Stimulated activated CD8-positive, alpha-beta memory T cell treated with anti-CD3 and anti-CD28 coated beads, Interleukin-4, amount 100 ng/mL, for 1 hour (primary cell): ENCODE data around the gene EGR1.
"Not testable (repeated sequence)": the region's sequence is repeated elsewhere in the genome, so short reads cannot be mapped to it uniquely, and the experiment has no call there.

Experiments used
- DNase-seq, 2 donors: peaks; one replicate each; pipeline ENCODE4 v3.0.0-alpha.2; 2020; ENCODE audit warnings: low read depth in 2 of 2, low spot score in 1 of 2

Gene EGR1

DNA sequence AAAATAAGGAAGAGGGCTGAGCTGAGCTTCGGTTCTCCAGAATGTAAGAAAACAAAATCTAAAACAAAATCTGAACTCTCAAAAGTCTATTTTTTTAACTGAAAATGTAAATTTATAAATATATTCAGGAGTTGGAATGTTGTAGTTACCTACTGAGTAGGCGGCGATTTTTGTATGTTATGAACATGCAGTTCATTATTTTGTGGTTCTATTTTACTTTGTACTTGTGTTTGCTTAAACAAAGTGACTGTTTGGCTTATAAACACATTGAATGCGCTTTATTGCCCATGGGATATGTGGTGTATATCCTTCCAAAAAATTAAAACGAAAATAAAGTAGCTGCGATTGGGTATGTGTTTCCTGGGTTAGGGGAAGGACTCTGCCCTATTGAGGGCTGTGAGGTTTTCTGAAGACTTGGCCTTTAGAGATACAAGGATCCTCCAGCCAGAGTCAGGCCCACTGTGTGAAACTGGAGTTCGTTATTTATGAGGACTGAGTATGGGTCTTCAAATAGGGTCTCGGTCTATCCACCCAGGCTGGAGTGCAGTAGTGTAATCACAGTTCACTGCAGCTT lies 3.8 kb downstream of the EGR1 start:
- no peak for DNase-seq

DNA sequence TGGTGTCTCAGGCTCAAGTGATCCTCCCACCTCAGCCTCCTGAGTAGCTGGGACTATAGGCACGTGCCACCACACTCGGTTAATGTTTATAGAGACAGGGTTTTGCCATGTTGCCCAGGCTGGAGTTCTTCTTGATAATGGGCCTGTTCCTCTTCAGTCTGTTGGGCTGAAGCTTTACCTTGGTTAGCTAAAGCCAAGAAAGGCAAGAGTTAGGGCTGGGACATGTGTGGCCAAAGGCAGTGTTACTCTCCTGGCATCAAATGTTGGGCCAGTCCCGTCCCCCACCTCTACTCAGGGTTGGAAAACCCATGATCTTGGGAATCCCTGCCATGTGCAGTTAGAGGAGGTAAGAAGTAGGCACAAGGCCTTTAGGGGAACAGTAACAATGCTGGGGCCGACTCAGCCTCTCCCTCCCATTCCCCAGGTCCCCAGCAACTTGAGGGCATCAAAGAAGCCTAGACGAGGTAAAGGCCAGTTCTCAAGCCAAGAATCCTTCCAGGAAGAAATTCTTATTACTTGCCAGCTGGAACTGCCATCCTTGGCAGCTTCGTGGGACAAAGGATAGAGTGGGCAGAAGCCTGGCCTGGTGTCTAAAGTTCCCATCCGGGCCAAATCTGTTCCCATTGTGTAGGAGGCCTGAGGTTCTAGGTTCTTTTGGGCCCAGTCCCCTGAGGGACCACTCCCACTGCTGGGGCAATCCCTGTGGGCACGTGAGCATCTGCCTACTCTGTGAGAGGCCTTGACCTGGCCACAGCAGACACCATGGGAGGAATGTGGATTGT lies 4.5 kb downstream of the EGR1 start:
- DNase-seq, result peak; percentile 60 to 76

DNA sequence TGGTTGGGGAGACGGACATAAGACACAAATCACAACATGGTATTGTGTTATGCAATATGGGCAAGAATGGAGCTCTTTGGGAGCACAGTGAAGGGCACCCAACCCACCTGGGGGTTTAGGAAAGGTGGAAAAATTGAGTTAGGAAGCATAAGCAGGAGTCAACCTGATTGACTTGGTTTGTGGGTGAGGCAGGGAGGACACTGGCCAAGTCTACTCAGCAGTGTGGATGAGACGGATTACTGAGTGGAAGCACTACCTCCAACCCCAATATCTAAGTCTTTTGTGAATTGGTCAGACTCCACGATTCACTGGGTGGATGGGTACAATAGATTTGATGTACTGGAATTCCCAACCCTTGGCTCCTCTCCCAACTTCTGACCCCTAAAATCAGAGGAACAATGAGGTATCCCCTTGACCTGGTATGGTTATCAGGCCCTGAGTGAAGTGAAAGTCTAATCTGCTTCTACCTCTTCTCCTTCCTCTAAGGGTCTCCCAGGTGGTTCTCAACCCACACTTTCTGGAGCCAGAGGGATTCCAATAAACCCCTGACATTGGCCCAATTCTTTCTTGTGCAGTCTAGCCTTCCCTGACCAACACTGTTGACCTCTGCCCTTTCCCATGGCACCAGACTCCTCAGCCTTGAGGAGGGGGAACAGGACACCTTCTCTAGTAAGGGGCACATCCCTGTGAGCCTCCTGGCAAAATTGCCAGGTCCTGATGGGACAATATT lies 5.2 kb downstream of the EGR1 start:
- DNase-seq, result no peak

DNA sequence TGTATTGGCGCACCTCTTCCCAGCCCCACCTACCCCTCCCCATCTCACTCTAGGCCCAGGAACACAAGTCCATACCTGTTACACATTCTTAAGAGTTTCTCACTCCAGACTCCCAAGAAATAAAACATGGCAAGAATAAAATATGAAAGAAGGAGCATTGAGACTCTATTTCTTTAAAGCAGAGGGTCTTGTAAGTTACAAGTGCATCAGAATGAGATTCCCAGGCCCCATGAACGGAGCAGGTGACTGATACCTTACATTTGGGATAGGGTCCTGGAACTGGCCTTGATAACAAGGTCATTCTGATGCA lies 5.7 kb downstream of the EGR1 start:
- no peak for DNase-seq

DNA sequence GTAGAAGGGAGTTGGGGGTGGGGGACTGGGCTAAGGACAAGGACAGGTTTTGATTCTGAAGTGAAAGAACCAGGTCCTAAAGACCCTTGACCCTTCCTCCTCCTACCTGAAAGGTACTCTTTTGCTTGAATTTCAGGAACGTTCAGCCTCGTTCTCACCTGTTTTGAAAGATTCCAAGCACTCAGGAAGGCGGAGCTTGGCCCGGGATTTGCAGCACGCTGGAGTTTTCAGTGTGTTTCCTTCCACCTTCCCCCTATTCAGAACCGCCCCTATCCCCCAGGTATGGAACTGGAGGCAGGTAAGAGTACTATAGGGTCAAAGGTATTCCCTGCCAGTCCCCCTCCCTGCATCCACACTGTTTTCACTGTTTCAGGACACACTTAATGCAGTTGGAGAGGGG lies 7.1 kb downstream of the EGR1 start:
- DNase-seq, result no peak

DNA sequence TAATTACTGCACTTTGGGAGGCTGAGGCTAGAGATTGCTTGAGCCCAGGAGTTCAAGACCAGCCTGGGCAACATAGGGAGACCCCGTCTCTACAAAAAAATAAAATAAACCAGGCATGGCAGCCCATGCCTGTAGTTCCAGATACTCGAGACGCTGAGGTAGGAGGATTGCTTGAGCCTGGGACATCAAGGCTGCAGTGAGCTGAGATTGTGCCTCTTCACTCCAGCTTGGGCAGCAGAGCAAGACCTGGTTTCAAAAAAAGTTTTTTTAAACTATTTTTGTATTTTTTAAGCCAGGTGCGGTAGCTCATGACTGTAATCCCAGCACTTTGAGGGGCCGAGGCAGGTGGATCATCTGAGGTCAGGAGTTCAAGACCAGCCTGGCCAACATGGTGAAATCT lies 7.9 kb downstream of the EGR1 start:
- not testable (repeated sequence) for DNase-seq

DNA sequence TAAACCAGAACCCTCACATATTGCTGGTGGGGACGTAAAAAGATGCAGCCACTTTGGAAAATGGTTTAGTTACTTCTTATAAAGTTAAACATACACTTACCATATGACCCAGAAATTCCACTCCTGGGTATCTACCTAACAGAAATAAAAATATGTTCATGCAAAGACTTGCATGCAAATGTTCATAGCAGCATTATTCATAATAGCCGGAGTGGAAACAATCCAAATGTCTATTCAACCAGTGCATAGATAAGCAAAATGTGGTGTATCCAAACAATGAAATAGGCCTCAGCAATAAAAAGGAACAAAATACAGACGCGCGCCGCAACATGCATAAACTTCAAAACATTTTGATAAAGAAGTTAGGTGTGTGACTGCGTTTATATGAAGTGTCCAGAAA lies 11.6 kb downstream of the EGR1 start:
- DNase-seq, result no peak

DNA sequence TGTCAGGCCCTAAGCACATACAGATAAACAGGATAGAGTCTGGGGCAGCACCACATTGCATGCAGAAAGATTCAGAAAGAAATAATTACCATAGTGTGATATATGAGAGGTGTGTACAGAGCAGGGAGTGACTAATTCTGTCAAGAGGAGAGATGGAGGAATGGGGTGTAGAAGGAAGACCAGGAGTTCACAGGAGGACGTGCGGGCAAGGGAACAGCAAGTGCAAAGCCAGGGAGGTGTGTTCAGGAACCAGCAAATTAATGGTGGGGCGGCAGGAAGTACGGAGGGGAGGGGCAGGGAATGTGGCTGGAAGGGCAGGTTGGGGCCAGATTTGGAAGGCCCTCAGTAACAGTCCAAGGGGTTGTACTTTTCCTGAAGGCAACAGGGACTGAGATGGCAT lies 17.4 kb downstream of the EGR1 start:
- DNase-seq, result no peak

DNA sequence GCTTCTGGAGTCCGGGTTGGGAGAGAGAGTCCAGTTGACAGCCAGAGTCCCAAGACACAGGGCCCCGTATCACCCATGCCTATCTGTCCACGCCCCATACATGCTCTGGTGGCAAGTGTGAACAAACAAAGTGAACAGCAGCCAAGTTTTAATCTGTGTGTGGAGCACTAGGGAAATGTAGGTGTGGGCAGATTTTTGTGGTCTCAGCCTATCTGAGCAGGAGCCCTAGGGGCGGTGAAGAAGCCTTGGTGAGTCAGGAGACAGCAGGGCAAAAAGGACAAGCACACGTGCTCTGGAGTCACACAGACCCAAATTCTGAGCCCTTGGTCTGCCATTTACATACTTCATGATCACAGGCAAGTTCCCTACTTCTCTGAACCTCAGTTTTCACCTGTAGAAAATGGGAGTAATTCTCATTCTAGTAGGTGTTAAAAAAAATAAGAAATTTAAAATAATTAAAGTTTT lies 23.2 kb downstream of the EGR1 start:
- DNase-seq, result no peak

DNA sequence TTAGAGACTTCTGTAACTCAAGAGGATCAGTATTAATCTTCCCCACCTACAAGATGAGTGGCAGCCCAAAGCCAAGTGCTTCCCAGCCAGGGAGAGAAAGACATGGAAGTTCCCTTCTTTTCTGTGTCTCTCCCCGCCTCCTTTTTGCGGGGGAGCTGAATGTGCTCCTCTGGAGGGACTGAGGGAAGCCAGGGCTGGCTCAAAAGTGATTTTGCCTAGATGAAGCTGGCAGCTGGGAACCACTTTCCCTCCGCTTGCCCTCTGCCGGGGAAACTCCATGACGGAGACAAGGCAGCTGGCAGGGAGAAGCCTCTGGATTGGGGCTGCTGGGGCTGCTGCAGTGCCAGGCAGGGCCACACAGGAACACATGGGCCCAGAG lies 24.4 kb downstream of the EGR1 start:
- DNase-seq, result no peak

DNA sequence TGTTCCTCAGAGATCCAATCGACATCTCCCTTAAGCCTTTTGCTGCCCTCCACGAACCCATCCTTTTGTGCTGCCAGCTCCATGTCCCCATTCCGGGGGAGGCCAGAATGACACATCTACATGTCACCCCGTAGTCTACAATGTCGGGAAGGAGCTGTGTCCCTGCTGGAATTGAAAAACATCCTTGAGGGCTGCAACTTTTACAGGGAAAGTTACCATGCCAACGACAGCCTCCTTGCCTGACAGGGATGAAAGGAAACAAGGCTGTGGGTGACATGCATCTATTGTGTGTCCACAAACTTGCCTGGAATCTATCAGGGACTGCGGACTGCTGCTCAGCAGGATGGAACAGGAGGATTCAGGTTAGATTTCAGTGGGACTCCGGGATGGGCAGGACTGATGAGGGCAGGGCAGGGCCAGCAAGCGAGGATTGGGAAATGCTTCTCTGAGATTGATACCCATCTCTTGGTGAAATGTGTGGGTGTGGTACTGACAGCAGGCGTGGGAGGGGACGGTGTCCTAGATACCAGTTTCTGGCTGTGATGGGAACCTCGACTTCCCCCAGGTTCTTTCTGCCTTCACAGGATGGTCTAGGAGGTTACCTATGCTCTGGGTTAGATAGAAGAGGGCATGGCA lies 25.5 kb downstream of the EGR1 start:
- DNase-seq, result no peak

DNA sequence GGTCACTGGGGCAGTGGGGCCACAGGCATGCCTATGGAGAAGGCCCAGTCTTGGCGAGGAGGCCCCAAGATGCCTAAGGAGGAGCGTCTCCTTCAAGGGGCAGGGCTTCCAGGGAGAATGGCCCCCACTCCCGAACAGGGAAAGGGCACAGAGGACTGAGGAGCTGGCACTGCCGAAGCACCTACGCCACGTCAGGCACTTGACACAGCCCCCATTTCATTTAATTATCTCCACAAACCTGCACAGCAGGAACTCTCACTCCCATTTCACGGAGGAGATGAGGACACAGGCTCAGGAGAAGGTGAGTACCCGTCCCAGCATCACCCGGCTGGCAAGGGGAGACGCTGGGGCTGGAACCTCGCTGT lies 26.0 kb downstream of the EGR1 start:
- DNase-seq, result no peak

DNA sequence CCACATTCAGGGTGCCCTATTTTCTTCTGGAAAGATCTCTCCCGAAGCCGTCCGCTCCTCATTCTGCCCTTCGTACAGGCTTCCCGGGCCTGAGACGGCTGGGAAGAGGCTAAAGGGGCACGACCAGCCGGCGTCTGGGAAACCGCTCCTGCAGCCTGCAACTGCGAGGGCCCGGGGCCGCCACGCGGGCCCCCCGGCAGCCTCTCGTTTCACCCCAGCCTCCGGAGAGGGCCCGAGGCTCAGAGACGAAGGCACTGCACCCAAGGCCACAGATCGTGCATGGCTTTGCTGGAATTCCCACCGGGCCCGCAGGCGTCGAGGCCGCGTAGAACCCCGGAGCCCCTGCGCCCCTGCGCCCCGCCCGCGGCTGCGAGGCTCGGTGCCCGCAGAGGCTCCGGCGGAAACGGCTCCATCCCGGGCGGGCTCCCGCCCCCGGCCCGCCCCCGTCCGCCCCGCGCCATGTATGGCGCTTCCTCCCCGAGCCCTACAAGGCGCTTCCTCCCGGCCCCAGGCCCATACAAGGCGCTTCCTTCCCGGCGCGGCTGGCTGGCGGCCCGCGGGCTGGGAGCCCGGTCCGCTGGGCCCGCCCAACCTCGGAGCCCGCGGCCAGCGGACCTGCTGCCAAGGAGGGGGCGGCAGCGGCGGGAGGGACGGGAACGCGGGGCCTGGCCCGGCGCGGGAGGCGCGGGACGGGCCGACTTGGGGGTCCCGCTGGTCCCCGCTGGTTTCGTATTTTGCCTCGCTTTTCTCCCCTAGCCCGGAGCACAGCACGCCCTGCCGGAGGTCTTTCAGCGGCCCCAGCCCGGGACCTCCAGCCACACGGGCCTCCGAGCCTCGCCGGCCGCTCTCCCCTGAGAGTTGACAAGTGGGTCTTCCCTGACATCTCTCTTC lies 26.6 kb downstream of the EGR1 start:
- peak; percentile 52 to 69 for DNase-seq

DNA sequence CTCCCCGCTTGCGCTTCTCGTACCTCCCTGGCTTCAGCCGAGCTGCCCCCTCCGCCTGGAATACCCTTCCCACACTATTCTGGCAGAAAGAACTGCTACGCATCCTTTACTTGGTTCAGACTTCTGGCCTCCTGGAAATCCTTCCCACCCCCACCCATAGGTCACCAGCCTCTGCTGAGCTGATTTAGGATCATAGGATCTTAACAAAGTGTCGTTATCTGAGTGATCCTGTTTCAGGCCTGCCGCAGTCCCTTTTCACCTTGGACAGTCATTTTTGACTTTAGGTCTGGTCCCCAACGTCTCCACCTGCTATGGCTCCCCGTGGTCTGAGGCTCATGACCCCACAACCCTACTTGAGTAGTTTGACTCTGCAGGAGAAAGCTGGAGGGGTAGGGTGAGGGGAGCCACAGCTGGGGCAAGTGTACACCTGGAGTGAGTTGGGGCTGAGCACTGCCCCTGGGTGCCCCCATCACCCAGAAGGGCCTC lies 27.3 kb downstream of the EGR1 start:
- DNase-seq, result no peak

DNA sequence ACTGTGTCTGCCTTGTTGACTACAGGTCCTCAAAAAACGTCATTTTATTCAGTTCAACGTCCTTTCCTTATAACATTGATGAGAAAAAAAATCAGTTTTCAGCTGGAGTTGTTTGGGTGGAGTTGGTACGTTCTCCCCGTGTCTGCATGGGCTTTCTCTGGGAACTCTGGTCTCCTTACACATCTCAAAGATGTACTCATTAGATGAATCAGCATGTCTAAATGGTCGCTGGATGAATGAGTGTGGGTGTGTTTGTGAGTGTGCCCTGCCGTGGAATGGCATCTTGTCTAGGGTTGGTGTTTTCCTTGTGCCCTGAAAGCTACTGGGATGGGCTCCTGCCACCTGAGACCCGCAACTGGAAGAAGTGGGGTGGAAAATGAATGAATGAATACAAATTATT lies 30.1 kb downstream of the EGR1 start:
- DNase-seq, result no peak

DNA sequence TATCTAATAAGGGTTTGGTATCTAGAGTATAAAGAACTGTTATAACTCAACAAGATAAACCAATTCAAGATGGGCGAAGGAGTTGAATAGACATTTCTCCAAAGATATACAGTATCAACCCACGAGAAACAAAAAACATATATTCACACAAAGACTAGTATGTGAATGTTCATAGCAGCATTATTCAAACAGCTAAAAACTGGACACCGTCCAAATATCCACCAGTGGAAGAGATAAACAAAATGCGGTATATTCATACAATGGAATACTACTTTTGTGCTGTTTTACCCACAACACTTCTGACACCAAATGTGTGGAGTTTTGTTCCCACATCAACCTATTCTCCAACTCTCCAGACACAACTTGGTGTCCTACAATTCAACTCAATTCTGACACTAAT lies 33.1 kb downstream of the EGR1 start:
- no peak for DNase-seq

DNA sequence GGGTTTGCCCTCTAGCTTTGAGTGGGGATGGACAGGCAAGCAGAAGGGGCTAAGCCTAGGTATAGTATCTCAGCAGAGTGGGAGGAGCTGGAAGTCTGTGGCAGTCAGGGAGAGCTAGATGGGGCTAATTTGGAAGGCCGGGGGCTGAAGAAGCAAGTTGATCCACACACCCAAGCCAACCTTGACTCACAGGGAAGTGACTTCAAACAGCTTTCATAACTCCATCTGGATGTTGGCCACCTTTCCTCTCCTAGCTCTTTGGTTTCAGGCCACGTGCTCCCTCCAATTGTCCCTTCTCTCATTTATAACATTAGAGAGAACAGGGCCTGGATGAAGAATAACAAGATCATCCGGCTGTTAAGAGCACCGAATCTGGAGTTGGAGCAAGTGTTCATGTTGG lies 36.8 kb downstream of the EGR1 start:
- DNase-seq, result no peak

DNA sequence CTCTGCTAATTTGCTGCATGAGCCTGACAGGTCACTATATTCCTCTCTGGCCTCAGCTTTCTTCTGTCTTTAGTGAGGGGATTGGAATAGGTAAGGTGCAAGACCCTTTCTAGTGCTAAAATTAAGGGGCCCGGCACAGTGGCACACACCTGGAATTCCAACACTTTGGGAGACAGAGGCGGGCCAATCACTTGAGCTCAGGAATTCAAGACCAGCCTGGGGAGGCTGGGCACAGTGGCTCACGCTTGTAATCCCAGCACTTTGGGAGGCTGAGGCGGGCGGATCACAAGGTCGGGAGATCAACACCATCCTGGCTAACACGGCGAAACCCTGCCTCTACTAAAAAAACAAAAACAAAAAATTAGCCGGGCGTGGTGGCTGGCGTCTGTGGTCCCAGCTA lies 37.2 kb downstream of the EGR1 start:
- DNase-seq, result no peak

DNA sequence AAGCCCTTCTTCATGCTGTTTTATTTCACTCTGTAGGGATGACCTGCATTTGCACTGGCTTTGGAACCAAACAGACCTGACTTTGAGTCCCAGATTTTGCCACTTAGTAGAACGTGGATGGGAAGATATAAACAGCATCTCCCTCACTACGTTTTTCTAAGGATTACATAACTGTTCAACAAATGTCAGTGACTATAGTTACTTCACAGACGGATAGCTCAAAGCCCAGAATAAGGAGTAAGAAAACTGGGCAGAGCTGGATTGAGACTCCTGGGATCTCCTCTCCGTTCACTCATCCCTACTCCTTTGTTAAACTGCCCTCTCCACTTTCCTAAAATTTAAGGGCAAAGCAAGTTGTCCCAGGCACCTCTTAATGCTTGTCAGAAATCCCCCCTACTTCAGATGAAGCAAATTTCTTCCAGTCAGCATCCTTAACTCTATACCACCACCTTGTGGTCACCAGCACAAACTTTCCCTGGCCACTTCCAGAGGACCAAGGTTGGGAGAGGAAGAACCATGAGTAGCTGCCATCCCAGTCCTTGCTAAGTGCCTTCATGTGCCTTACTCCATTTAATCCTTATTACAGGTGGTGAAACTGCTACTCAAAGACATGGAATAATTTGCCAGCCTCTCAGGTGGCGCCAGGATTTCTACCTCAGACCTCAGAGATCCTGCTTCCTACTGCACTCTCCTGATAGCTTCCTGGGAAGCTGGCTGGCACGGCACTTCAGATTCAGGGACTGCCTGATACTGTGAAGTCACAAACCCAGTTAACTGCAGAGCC lies 38.4 kb downstream of the EGR1 start:
- no peak for DNase-seq

DNA sequence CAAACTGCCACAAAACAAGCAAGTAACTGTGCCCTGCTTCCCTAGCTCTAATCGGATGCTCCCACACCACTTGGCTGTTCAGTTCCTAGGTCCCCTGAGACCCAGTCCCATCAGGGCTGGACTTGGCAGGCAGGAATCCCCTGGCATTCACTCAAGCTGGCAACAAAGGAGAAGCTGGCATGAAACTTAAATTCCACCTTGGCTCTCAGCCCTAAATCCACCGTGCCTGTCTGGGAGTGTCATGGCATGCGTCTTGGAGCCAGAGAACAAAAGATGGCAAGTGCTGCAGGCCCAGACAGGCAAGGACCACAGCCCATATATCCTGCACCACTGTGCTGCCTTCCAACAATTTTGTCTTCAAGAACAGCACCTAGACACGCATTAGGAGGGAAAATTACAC lies 39.5 kb downstream of the EGR1 start:
- no peak for DNase-seq
